Activated CD8-positive, alpha-beta T cell treated with anti-CD3 and anti-CD28 coated beads for 36 hours (primary cell): Measurements from ENCODE around the gene MTCH1. TPM values are rescaled to one million over a fixed set of nuclear protein-coding genes. Genes with fewer than 3 reads are reported as not detected.

ENCODE experiments used
- ATAC-seq: fragments of 200-7000 bp; cut with Tn5 transposase; one replicate; pipeline ENCODE4 v1.10.0; 2021; ENCODE audit warnings: mild to moderate bottlenecking, moderate library complexity
- CTCF ChIA-PET: fragments of 350-600 bp; sonication (Branson Sonifier 250); formaldehyde crosslinking; loops from one replicate; lab custom pipeline; 2021; ENCODE audit warnings: antibody characterized with exemption; lab: Charles Lee
- POLR2A ChIA-PET: fragments of 350-600 bp; sonication (Branson Sonifier 250); formaldehyde crosslinking; loops from one replicate; lab custom pipeline; 2021; ENCODE audit warnings: antibody characterized with exemption; lab: Charles Lee
- DNase-seq: peaks from one replicate; pipeline ENCODE4 v3.0.0-alpha.2; 2020
- H3K27ac Mint-ChIP-seq: one replicate; pipeline ENCODE4 v1.8.0; 2021; ENCODE audit warnings: mild to moderate bottlenecking, mixed read lengths
- H3K27me3 Mint-ChIP-seq: one replicate; pipeline ENCODE4 v1.8.0; 2021; ENCODE audit warnings: mixed read lengths
- H3K36me3 Mint-ChIP-seq: one replicate; pipeline ENCODE4 v1.8.0; 2021; ENCODE audit warnings: low read depth, mixed read lengths
- H3K4me1 Mint-ChIP-seq: one replicate; pipeline ENCODE4 v1.8.0; 2021; ENCODE audit warnings: low read depth, mixed read lengths
- H3K4me3 Mint-ChIP-seq: one replicate; pipeline ENCODE4 v1.8.0; 2021; ENCODE audit warnings: mild to moderate bottlenecking, moderate library complexity, mixed read lengths
- H3K9me3 Mint-ChIP-seq: one replicate; pipeline ENCODE4 v1.8.0; 2021; ENCODE audit warnings: mixed read lengths
- intact Hi-C: fragments of 100-400 bp; cut with micrococcal nuclease; formaldehyde crosslinking; loops from one replicate; pipeline ENCODE4 v1.10.0; 2022
- total RNA-seq, 2 experiments: library from RNA; stranded (reverse); gene quantifications; one replicate each; pipeline ENCODE4 v1.2.3, GENCODE V29; 2021
- TF ChIP-seq, protein P1 (sequence below): fragments of 200-600 bp; IDR thresholded peaks from one replicate; pipeline ENCODE4 v1.8.0; 2022; ENCODE audit warnings: antibody characterized with exemption, mild to moderate bottlenecking

MTCH1 gene
- total RNA-seq, 2 experiments from 2014 or later = 96.5 to 100 TPM

DNA sequence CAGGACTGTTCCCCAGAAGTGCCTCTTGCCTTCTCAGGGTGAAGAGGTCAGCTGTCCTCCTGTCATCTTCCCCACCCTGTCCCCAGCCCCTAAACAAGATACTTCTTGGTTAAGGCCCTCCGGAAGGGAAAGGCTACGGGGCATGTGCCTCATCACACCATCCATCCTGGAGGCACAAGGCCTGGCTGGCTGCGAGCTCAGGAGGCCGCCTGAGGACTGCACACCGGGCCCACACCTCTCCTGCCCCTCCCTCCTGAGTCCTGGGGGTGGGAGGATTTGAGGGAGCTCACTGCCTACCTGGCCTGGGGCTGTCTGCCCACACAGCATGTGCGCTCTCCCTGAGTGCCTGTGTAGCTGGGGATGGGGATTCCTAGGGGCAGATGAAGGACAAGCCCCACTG, 21.6 kb downstream of the MTCH1 start:
- Mint-ChIP-seq H3K4me3 (no peak overlapping the region), H3K4me1 (peaks cover 27% of the 10 kb centered on the region), H3K27ac (no peak overlapping the region), H3K36me3 (peaks cover 11% of the 10 kb centered on the region), H3K27me3 (no peaks in the 10 kb centered on the region), H3K9me3 (no peaks in the 10 kb centered on the region)
- CTCF ChIA-PET = interaction anchor here (0.8 to 1.9 kb wide), 2 partner anchors 15 to 54 kb away, joined by 3 to 5 read pairs; no protein-coding TSS in a partner anchor
- POLR2A ChIA-PET = interaction anchor here (0.9 to 1.2 kb wide), 3 partner anchors 9 to 22 kb away, joined by 3 to 7 read pairs (median 4); partner anchors contain the start of genes MTCH1 and PI16
- no peak for ATAC-seq
- no peak for DNase-seq
- intact Hi-C loops = no loop called here
- TF ChIP-seq, protein P1, sequence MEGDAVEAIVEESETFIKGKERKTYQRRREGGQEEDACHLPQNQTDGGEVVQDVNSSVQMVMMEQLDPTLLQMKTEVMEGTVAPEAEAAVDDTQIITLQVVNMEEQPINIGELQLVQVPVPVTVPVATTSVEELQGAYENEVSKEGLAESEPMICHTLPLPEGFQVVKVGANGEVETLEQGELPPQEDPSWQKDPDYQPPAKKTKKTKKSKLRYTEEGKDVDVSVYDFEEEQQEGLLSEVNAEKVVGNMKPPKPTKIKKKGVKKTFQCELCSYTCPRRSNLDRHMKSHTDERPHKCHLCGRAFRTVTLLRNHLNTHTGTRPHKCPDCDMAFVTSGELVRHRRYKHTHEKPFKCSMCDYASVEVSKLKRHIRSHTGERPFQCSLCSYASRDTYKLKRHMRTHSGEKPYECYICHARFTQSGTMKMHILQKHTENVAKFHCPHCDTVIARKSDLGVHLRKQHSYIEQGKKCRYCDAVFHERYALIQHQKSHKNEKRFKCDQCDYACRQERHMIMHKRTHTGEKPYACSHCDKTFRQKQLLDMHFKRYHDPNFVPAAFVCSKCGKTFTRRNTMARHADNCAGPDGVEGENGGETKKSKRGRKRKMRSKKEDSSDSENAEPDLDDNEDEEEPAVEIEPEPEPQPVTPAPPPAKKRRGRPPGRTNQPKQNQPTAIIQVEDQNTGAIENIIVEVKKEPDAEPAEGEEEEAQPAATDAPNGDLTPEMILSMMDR = no peak

DNA sequence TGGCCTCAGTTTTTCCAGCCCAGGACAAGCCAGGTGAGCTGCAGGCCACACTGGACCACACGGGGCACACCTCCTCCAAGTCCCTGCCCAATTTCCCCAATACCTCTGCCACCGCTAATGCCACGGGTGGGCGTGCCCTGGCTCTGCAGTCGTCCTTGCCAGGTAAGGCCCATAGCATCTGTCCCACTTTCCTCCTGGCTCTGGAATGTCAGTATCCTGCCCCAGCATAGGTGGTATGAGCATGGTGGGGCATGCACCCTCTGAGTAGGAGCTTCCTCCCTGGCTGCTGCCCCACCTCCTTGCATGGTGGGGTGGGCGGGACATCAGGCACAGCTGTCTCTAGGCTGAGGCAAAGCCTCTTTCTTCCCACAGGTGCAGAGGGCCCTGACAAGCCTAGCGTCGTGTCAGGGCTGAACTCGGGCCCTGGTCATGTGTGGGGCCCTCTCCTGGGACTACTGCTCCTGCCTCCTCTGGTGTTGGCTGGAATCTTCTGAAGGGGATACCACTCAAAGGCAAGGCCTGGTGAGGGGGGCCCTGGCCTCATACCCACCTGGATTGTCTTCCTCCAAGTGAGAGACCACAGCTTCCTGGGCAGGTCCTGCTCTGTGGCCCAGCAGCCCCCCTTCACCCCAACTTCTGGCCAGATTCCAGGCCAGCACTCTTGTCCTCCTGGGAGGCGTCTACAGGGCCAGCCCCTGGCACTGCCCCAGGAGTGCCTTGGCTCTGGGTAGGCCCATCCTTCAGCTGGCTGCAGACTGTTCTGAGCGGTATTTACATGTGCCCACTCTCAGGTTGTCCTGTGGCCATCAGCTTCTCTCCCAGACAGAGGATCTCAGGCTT, 22.3 kb downstream of the MTCH1 start:
- peak; percentile 37 for DNase-seq
- Mint-ChIP-seq H3K27me3 (no peaks in the 10 kb centered on the region), H3K4me1 (peaks cover 27% of the 10 kb centered on the region), H3K4me3 (no peak overlapping the region), H3K27ac (no peak overlapping the region), H3K9me3 (no peaks in the 10 kb centered on the region), H3K36me3 (peaks cover 8% of the 10 kb centered on the region)
- ATAC-seq = peak; percentile 67
- intact Hi-C loops = no loop called here
- CTCF ChIA-PET = interaction anchor here (1.3 to 1.9 kb wide), 3 partner anchors 16 to 90 kb away, joined by 3 to 6 read pairs (median 5); no protein-coding TSS in a partner anchor
- POLR2A ChIA-PET = interaction anchor here (0.9 to 1.2 kb wide), 4 partner anchors 8 to 22 kb away, joined by 3 to 7 read pairs (median 4); partner anchors contain the start of genes MTCH1 and PI16
- TF ChIP-seq, protein P1 = no peak

DNA sequence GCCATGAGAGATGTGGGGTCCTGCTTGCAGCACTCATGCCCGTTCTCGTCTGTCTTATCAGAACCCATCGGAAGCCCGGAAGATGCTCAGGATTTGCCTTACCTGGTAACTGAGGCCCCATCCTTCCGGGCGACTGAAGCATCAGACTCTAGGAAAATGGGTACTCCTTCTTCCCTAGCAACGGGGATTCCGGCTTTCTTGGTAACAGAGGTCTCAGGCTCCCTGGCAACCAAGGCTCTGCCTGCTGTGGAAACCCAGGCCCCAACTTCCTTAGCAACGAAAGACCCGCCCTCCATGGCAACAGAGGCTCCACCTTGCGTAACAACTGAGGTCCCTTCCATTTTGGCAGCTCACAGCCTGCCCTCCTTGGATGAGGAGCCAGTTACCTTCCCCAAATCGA, 23.1 kb downstream of the MTCH1 start:
- Mint-ChIP-seq H3K36me3 (peaks cover 1% of the 10 kb centered on the region), H3K27me3 (no peaks in the 10 kb centered on the region), H3K27ac (peak overlapping the region; percentile 11), H3K9me3 (no peaks in the 10 kb centered on the region), H3K4me1 (peaks cover 27% of the 10 kb centered on the region), H3K4me3 (no peak overlapping the region)
- ChIA-PET CTCF (interaction anchor here (1.0 to 1.6 kb wide), 3 partner anchors 16 to 89 kb away, joined by 3 to 6 read pairs (median 3); no protein-coding TSS in a partner anchor), POLR2A (interaction anchor here (1.0 kb wide), 1 partner anchor 19 kb away, joined by 4 read pairs; no protein-coding TSS in a partner anchor)
- DNase-seq (peak; percentile 84), ATAC-seq (peak; percentile 76)
- intact Hi-C loops = no loop called here
- TF ChIP-seq, protein P1 = no peak

DNA sequence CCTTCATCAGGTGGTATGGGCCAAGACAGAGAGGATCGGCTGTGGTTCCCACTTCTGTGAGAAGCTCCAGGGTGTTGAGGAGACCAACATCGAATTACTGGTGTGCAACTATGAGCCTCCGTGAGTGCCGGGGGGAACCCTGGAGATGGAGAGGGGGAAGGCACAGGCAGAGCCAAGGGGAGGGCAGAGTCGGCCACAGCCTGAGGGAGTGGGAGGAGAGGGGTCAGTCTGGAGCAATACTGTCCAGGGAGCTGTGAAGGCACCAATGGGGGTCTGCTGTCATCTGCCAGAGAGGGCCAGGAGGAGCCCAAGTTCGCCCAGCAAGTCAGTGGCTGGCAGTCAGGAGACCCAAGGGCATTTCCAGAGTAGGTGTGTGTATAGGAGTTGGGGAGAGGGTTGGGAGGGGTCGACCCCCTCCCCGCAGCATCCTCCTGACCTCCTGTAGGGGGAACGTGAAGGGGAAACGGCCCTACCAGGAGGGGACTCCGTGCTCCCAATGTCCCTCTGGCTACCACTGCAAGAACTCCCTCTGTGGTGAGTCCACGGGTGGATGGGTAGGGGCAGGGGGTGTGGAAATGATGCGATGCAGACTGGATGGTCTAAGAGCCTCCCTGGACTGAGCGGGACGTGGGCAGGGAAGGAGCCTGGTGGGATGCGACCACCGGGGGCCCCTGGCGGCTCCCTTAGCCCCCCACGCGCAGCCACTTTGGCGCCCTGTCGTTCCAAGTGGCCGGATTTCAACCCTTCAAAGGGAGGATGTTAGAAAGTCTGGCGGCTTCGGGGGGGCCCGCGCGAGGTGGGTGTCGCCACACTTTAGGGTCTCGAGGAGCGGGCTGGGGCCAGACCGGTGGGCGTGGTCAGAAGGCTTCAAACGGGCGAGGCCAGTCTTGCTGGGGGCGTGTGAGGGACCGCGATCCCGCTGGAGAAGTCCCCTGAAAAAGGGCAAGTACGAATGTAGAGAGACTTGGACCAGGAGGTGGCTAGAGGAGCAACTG, 24.3 kb downstream of the MTCH1 start:
- TF ChIP-seq, protein P1 = no peak
- intact Hi-C loops = no loop called here
- CTCF ChIA-PET = interaction anchor here (1.0 kb wide), 1 partner anchor 18 kb away, joined by 3 read pairs; no protein-coding TSS in a partner anchor
- H3K4me3 Mint-ChIP-seq = no peak overlapping the region
- no peaks in the 10 kb centered on the region for H3K27me3 Mint-ChIP-seq
- no peak overlapping the region for H3K27ac Mint-ChIP-seq
- H3K36me3 Mint-ChIP-seq = no peaks in the 10 kb centered on the region
- POLR2A ChIA-PET = interaction anchor here (1.2 kb wide), 1 partner anchor 76 kb away, joined by 3 read pairs; no protein-coding TSS in a partner anchor
- no peak for ATAC-seq
- no peak for DNase-seq
- H3K4me1 Mint-ChIP-seq = peaks cover 25% of the 10 kb centered on the region
- no peaks in the 10 kb centered on the region for H3K9me3 Mint-ChIP-seq
